ENCODE measurements around the gene WDR82. TPM values are rescaled to one million over a fixed set of nuclear protein-coding genes. Genes with fewer than 3 reads are reported as not detected.

WDR82 gene
- total RNA-seq, 1 donor from 2014 or later, result 49.2 TPM

DNA sequence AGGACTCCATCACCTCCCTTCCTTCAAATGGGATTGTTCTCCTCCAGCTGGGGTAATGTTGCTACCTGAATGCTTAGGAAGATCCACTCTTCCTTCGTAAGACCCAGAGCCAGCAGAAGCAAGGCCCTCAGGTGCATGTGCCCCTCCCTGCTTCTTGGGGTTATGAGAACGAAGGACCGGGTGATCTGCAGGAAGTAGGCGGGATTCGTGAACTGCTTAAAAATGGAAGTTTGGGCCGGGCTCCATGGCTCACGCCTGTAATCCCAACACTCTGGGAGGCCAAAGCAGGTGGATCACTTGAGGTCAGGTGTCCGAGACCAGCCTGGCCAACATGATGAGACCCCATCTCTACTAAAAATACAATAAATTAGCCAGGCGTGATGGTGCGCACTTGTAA is 61.0 kb downstream of the WDR82 start:
- Mint-ChIP-seq H3K36me3 (peaks cover 22% of the 10 kb centered on the region), H3K27me3 (ENCODE audit: insufficient read depth, low read depth) (peaks cover 3% of the 10 kb centered on the region), H3K4me1 (peaks cover 2% of the 10 kb centered on the region), H3K9me3 (no peaks in the 10 kb centered on the region), H3K27ac (no peak overlapping the region), H3K4me3 (no peak overlapping the region)
- no peaks in the 10 kb centered on the region for H3F3A ChIP-seq (ENCODE audit: low read depth)
- peaks cover 3% of the 10 kb centered on the region for H3K4me1 ChIP-seq
- H3K36me3 ChIP-seq, result no peaks in the 10 kb centered on the region
- H3K27me3 ChIP-seq, result no peaks in the 10 kb centered on the region
- H3K9me3 ChIP-seq (ENCODE audit: low read depth), result no peaks in the 10 kb centered on the region
- H3K27ac ChIP-seq, result no peak overlapping the region
- no peaks in the 10 kb centered on the region for H3K79me2 ChIP-seq (ENCODE audit: low read depth)
- no peak overlapping the region for H3K4me2 ChIP-seq
- H2AFZ ChIP-seq (replicated peaks), result no peak overlapping the region
- H3K4me3 ChIP-seq, result no peak overlapping the region
- TF ChIP-seq EZH2phosphoT487 (IDR thresholded peaks at IDR 0.05) (no peak), EZH2 (IDR thresholded peaks at IDR 0.05) (no peak)
- TF ChIP-seq, protein P1, sequence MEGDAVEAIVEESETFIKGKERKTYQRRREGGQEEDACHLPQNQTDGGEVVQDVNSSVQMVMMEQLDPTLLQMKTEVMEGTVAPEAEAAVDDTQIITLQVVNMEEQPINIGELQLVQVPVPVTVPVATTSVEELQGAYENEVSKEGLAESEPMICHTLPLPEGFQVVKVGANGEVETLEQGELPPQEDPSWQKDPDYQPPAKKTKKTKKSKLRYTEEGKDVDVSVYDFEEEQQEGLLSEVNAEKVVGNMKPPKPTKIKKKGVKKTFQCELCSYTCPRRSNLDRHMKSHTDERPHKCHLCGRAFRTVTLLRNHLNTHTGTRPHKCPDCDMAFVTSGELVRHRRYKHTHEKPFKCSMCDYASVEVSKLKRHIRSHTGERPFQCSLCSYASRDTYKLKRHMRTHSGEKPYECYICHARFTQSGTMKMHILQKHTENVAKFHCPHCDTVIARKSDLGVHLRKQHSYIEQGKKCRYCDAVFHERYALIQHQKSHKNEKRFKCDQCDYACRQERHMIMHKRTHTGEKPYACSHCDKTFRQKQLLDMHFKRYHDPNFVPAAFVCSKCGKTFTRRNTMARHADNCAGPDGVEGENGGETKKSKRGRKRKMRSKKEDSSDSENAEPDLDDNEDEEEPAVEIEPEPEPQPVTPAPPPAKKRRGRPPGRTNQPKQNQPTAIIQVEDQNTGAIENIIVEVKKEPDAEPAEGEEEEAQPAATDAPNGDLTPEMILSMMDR (IDR thresholded peaks at IDR 0.05), result no peak
- no peak overlapping the region for H3K9ac ChIP-seq
- H4K20me1 ChIP-seq (ENCODE audit: low read depth), result no peaks in the 10 kb centered on the region
- DNase-seq (ENCODE audit: low spot score), result no peak

DNA sequence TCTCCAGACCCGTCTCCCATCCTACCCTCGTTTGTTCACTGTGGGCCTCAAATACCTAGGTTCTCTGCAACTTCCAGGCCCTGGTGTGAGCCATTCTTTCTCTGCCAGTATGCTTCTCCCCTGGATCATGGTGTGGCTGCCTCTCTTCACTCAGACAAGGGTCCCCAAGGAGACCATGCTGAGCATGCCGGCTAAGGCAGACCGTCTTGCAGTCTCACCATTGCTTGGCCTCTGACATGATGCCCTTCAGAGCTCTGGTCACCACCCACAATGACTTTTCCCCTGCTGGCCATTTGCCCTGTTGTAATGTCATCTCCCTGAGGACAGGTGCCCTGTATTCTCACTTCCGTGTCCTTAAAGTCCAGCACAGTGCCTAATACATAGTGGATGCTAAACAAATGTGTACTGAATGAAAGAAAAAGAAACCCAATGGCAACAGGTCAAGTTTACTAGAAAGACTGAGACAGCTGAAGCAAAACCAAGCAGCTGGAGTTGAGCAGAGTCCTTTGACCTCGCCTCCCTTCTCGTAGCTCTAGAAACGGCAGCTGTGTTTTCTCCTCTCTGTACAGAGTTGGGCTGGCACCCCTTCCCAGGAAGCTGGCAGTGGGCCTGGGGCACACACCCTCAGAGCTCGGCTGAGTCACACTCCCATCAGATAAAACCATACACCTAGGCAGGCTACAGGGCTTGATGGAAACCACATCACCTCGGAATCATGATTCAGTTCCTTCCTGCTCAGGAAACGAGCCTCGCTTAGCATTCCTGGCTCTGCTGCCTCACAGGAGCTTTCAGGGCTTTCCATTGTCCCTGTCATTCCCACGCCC is 61.7 kb downstream of the WDR82 start:
- H3K4me3 Mint-ChIP-seq, result no peak overlapping the region
- H3K27ac Mint-ChIP-seq, result peak overlapping the region; percentile 17
- H3K9ac ChIP-seq, result no peak overlapping the region

DNA sequence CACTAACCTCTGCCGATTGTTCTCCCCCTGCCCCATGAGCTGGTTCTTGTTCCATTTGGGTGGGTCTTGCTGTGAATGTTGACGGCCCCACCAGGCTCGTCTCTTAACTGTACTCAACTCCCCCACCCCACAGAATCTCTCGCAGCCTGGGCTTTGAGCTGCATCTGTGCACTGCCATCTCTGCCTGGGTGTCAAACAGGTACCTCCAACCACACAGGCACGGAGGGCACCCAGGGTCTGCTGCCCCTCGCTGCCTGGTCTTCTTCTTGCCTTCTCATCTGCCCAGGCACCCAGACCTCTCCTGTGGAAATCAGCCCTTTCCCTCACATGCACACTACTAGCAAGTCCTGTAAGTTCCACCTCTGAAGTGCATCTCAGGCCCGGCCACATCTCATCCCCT is 63.1 kb downstream of the WDR82 start:
- no peak overlapping the region for H3K27ac Mint-ChIP-seq
- H3K4me1 ChIP-seq, result no peaks in the 10 kb centered on the region
- no peaks in the 10 kb centered on the region for H3K9me3 Mint-ChIP-seq
- H3K36me3 Mint-ChIP-seq, result peaks cover 34% of the 10 kb centered on the region
- no peaks in the 10 kb centered on the region for H3K4me1 Mint-ChIP-seq
- no peak overlapping the region for H3K4me3 ChIP-seq
- no peak overlapping the region for H3K4me2 ChIP-seq
- peaks cover 3% of the 10 kb centered on the region for H3K27me3 Mint-ChIP-seq (ENCODE audit: insufficient read depth, low read depth)
- H3K9me3 ChIP-seq (ENCODE audit: low read depth), result no peaks in the 10 kb centered on the region
- H4K20me1 ChIP-seq (ENCODE audit: low read depth), result no peaks in the 10 kb centered on the region
- DNase-seq (ENCODE audit: low spot score), result no peak
- TF ChIP-seq EZH2 (IDR thresholded peaks at IDR 0.05), result no peak
- TF ChIP-seq EZH2phosphoT487 (IDR thresholded peaks at IDR 0.05), result no peak
- TF ChIP-seq, protein P1 (IDR thresholded peaks at IDR 0.05), result no peak
- H3K9ac ChIP-seq, result no peak overlapping the region
- no peaks in the 10 kb centered on the region for H3F3A ChIP-seq (ENCODE audit: low read depth)
- no peaks in the 10 kb centered on the region for H3K27me3 ChIP-seq
- H2AFZ ChIP-seq (replicated peaks), result no peak overlapping the region
- no peak overlapping the region for H3K27ac ChIP-seq
- H3K4me3 Mint-ChIP-seq, result no peak overlapping the region
- H3K79me2 ChIP-seq (ENCODE audit: low read depth), result no peaks in the 10 kb centered on the region
- H3K36me3 ChIP-seq, result no peaks in the 10 kb centered on the region

More for the DNA sequence above, 61.7 kb downstream of the WDR82 start:
- Mint-ChIP-seq H3K9me3 (no peaks in the 10 kb centered on the region), H3K27me3 (ENCODE audit: insufficient read depth, low read depth) (peaks cover 3% of the 10 kb centered on the region), H3K4me1 (peaks cover 2% of the 10 kb centered on the region), H3K36me3 (peaks cover 26% of the 10 kb centered on the region)
- no peak for TF ChIP-seq EZH2 (IDR thresholded peaks at IDR 0.05)
- no peak for TF ChIP-seq EZH2phosphoT487 (IDR thresholded peaks at IDR 0.05)
- TF ChIP-seq, protein P1 (IDR thresholded peaks at IDR 0.05), result no peak
- Histone ChIP-seq H3K4me1 (peaks cover 3% of the 10 kb centered on the region), H4K20me1 (ENCODE audit: low read depth) (no peaks in the 10 kb centered on the region), H3K4me3 (no peak overlapping the region), H3K27ac (no peak overlapping the region), H3K79me2 (ENCODE audit: low read depth) (no peaks in the 10 kb centered on the region), H3F3A (ENCODE audit: low read depth) (no peaks in the 10 kb centered on the region), H3K36me3 (no peaks in the 10 kb centered on the region), H3K4me2 (no peak overlapping the region), H2AFZ (replicated peaks) (no peak overlapping the region), H3K27me3 (no peaks in the 10 kb centered on the region), H3K9me3 (ENCODE audit: low read depth) (no peaks in the 10 kb centered on the region)
- no peak for DNase-seq (ENCODE audit: low spot score)

Data from neural progenitor cell (in vitro differentiated cells).